Progenitor cell of endocrine pancreas (in vitro differentiated cells): Measurements from ENCODE around the gene HID1. TPM values are rescaled to one million over a fixed set of nuclear protein-coding genes. Genes with fewer than 3 reads are reported as not detected.

ENCODE experiments used
- DNase-seq: peaks from one replicate; pipeline ENCODE4 v3.0.0; 2021; ENCODE audit warnings: low spot score; ENCODE audit not compliant: unreplicated experiment
- H3K27ac Mint-ChIP-seq: 2 replicates; pipeline ENCODE4 v1.8.0; 2021; ENCODE audit warnings: mild to moderate bottlenecking, moderate library complexity, mixed read lengths
- H3K27me3 Mint-ChIP-seq: 2 replicates; pipeline ENCODE4 v1.8.0; 2021; ENCODE audit warnings: mixed read lengths
- H3K36me3 Mint-ChIP-seq: 2 replicates; pipeline ENCODE4 v1.8.0; 2022; ENCODE audit warnings: mixed read lengths; ENCODE audit not compliant: insufficient read depth
- H3K4me1 Mint-ChIP-seq: 2 replicates; pipeline ENCODE4 v1.8.0; 2021; ENCODE audit warnings: low read depth, mixed read lengths
- H3K4me3 Mint-ChIP-seq: 2 replicates; pipeline ENCODE4 v1.8.0; 2021; ENCODE audit warnings: low read depth, mild to moderate bottlenecking, moderate library complexity, mixed read lengths
- H3K9me3 Mint-ChIP-seq: 2 replicates; pipeline ENCODE4 v1.8.0; 2021; ENCODE audit warnings: low read depth, mixed read lengths
- CTCF ChIP-seq: fragments of 200-600 bp; sonication (generic); IDR thresholded peaks from one replicate; pipeline ENCODE4 v1.5.0; 2021; ENCODE audit warnings: antibody characterized with exemption, mild to moderate bottlenecking; ENCODE audit not compliant: unreplicated experiment
- total RNA-seq: library from RNA; stranded (reverse); gene quantifications from 2 replicates; pipeline ENCODE4 v1.2.1, GENCODE V29; 2021

The HID1 gene
- total RNA-seq, 1 donor from 2014 or later: 101 TPM

GRCh38 chr17:74904687-74905409 is 67.7 kb downstream of the HID1 start:
- DNase-seq: no peak
- no peak overlapping the region for H3K27ac Mint-ChIP-seq
- peaks cover 8% of the 10 kb centered on the region for H3K4me1 Mint-ChIP-seq
- H3K36me3 Mint-ChIP-seq: no peaks in the 10 kb centered on the region
- TF ChIP-seq CTCF: no peak
- no peak overlapping the region for H3K4me3 Mint-ChIP-seq
- peaks cover 32% of the 10 kb centered on the region for H3K27me3 Mint-ChIP-seq
- no peaks in the 10 kb centered on the region for H3K9me3 Mint-ChIP-seq

- H3K27ac Mint-ChIP-seq: no peak overlapping the region
- no peak overlapping the region for H3K4me3 Mint-ChIP-seq
- no peaks in the 10 kb centered on the region for H3K9me3 Mint-ChIP-seq
- no peak for TF ChIP-seq CTCF
- H3K36me3 Mint-ChIP-seq: no peaks in the 10 kb centered on the region
- peaks cover 8% of the 10 kb centered on the region for H3K4me1 Mint-ChIP-seq
- peaks cover 30% of the 10 kb centered on the region for H3K27me3 Mint-ChIP-seq
- no peak for DNase-seq
Observed at GRCh38 chr17:74903671-74904070, 68.9 kb downstream of the HID1 start.

- Mint-ChIP-seq H3K27ac (no peak overlapping the region), H3K27me3 (peaks cover 33% of the 10 kb centered on the region), H3K9me3 (no peaks in the 10 kb centered on the region), H3K36me3 (no peaks in the 10 kb centered on the region), H3K4me3 (no peak overlapping the region), H3K4me1 (peaks cover 2% of the 10 kb centered on the region)
- DNase-seq: no peak
- TF ChIP-seq CTCF: no peak
Observed at GRCh38 chr17:74903034-74903433, 69.5 kb downstream of the HID1 start.

- Mint-ChIP-seq H3K36me3 (no peaks in the 10 kb centered on the region), H3K4me3 (no peak overlapping the region), H3K9me3 (no peaks in the 10 kb centered on the region), H3K4me1 (no peaks in the 10 kb centered on the region), H3K27me3 (peaks cover 40% of the 10 kb centered on the region), H3K27ac (no peak overlapping the region)
- TF ChIP-seq CTCF: no peak
- DNase-seq: no peak
Observed at GRCh38 chr17:74901353-74902135, 71.0 kb downstream of the HID1 start.

Other genes with a start within 250 kb of the HID1 start
- 3.2 TPM in 2 replicates for gene RAB37, start 235.5 kb downstream of the HID1 start, total RNA-seq
- gene NHERF1, start 224.1 kb downstream of the HID1 start, total RNA-seq: 135 and 143 TPM in 2 replicates
- gene NAT9, start 196.4 kb downstream of the HID1 start, total RNA-seq: 59.6 and 60.2 TPM in 2 replicates
- 0.57 and 0.84 TPM in 2 replicates for gene GRIN2C, start 112.9 kb downstream of the HID1 start, total RNA-seq
- 16.9 and 18.2 TPM in 2 replicates for gene FDXR, start 99.8 kb downstream of the HID1 start, total RNA-seq
- gene FADS6, start 79.1 kb downstream of the HID1 start, total RNA-seq: 0.14 and 0.42 TPM in 2 replicates
- 0.18 and 0.19 TPM in 2 replicates for gene USH1G, start 49.5 kb downstream of the HID1 start, total RNA-seq
- not detected in 2 replicates for gene OTOP2, start 48.5 kb downstream of the HID1 start, total RNA-seq
- gene OTOP3, start 36.9 kb downstream of the HID1 start, total RNA-seq: 0.57 and 0.67 TPM in 2 replicates
- 17.2 and 17.8 TPM in 2 replicates for gene CDR2L, start 14.9 kb upstream of the HID1 start, total RNA-seq
- gene MRPL58, start 39.9 kb upstream of the HID1 start, total RNA-seq: 26.5 and 26.8 TPM in 2 replicates
- 160 and 163 TPM in 2 replicates for gene ATP5PD, start 74.2 kb upstream of the HID1 start, total RNA-seq
- gene KCTD2, start 74.5 kb upstream of the HID1 start, total RNA-seq: 24.9 and 27.1 TPM in 2 replicates
- 16.0 and 16.9 TPM in 2 replicates for gene SLC16A5, start 115.2 kb upstream of the HID1 start, total RNA-seq
- 16.7 and 16.9 TPM in 2 replicates for gene ARMC7, start 137.2 kb upstream of the HID1 start, total RNA-seq
- 53.3 and 58.8 TPM in 2 replicates for gene NT5C, start 159.0 kb upstream of the HID1 start, total RNA-seq
- gene JPT1, start 181.8 kb upstream of the HID1 start, total RNA-seq: 202 TPM in 2 replicates
- gene SUMO2, start 210.2 kb upstream of the HID1 start, total RNA-seq: 616 and 633 TPM in 2 replicates
- 83.8 and 86.9 TPM in 2 replicates for gene NUP85, start 232.9 kb upstream of the HID1 start, total RNA-seq